ENCODE results near the gene HSPH1.

GRCh38 chr13:31209841-31210210 lies 48.1 kb upstream of the HSPH1 start:
- TF ChIP-seq EP300 (IDR thresholded peaks at IDR 0.05) = no peak
- TF ChIP-seq, protein P1, sequence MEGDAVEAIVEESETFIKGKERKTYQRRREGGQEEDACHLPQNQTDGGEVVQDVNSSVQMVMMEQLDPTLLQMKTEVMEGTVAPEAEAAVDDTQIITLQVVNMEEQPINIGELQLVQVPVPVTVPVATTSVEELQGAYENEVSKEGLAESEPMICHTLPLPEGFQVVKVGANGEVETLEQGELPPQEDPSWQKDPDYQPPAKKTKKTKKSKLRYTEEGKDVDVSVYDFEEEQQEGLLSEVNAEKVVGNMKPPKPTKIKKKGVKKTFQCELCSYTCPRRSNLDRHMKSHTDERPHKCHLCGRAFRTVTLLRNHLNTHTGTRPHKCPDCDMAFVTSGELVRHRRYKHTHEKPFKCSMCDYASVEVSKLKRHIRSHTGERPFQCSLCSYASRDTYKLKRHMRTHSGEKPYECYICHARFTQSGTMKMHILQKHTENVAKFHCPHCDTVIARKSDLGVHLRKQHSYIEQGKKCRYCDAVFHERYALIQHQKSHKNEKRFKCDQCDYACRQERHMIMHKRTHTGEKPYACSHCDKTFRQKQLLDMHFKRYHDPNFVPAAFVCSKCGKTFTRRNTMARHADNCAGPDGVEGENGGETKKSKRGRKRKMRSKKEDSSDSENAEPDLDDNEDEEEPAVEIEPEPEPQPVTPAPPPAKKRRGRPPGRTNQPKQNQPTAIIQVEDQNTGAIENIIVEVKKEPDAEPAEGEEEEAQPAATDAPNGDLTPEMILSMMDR (IDR thresholded peaks at IDR 0.05) = no peak
- TF ChIP-seq POLR2A (IDR thresholded peaks at IDR 0.05) = no peak
